Measurements from ENCODE around the gene CHN1. TPM values are rescaled to one million over a fixed set of nuclear protein-coding genes. Genes with fewer than 3 reads are reported as not detected.

The CHN1 gene
- total and polyA plus RNA-seq, 2 donors from 2014 or later: 6.5 to 14.1 TPM

GRCh38 chr2:174841350-174841749, 163.8 kb downstream of the CHN1 start:
- no peak for TF ChIP-seq CTCF (IDR thresholded peaks at IDR 0.05; ENCODE audit: borderline replicate concordance, extremely low read depth, insufficient read depth)
- Histone ChIP-seq H3K9me3 (ENCODE audit: control insufficient read depth in 2 of 3, insufficient read depth in 1 of 3, low read length in 3 of 3) (no peaks in the 10 kb centered on the region), H3K27me3 (ENCODE audit: control insufficient read depth, insufficient read depth, low read length) (no peaks in the 10 kb centered on the region), H3K9ac (ENCODE audit: low read length in 3 of 3) (no peak overlapping the region), H3K36me3 (ENCODE audit: control insufficient read depth in 2 of 3, insufficient read depth in 3 of 3, low read length in 3 of 3) (no peaks in the 10 kb centered on the region), H3K27ac (ENCODE audit: low read depth in 2 of 2, low read length in 2 of 2) (no peak overlapping the region), H3K4me3 (ENCODE audit: low read length in 3 of 3) (no peak overlapping the region), H3K4me1 (ENCODE audit: control insufficient read depth in 2 of 3, insufficient read depth in 2 of 3, low read depth in 1 of 3, low read length in 3 of 3) (no peaks in the 10 kb centered on the region)
- DNase-seq: no peak
- FAIRE-seq: no peak
- intact Hi-C loops (cut with DNase I): no loop called here

DNA sequence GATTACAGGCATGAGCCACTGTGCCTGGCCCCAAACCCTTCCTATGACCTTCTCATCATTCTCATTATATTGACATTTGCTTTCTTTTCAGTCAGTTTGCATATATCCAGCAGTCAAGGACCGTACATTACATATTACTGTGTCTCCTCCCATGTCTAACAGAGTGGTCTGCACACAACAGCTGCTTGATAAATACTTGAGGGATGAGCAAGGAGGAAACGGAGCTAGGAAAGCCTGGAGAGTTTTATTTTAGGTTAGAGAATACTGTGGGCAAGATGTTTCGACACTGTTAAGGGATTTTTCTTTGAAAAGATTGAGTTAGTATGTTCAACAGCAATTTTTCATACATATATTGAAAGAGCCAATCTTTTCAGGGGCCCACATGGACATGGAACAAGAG, 164.7 kb downstream of the CHN1 start:
- FAIRE-seq (no peak), DNase-seq (no peak)
- Histone ChIP-seq H3K36me3 (ENCODE audit: control insufficient read depth in 2 of 3, insufficient read depth in 3 of 3, low read length in 3 of 3) (no peaks in the 10 kb centered on the region), H3K9ac (ENCODE audit: low read length in 3 of 3) (no peak overlapping the region), H3K4me1 (ENCODE audit: control insufficient read depth in 2 of 3, insufficient read depth in 2 of 3, low read depth in 1 of 3, low read length in 3 of 3) (no peaks in the 10 kb centered on the region), H3K27ac (ENCODE audit: low read depth in 2 of 2, low read length in 2 of 2) (no peak overlapping the region), H3K27me3 (ENCODE audit: control insufficient read depth, insufficient read depth, low read length) (no peaks in the 10 kb centered on the region), H3K9me3 (ENCODE audit: control insufficient read depth in 2 of 3, insufficient read depth in 1 of 3, low read length in 3 of 3) (no peaks in the 10 kb centered on the region), H3K4me3 (ENCODE audit: low read length in 3 of 3) (no peak overlapping the region)
- TF ChIP-seq CTCF (IDR thresholded peaks at IDR 0.05; ENCODE audit: borderline replicate concordance, extremely low read depth, insufficient read depth): no peak
- intact Hi-C loops (cut with DNase I): no loop called here

- DNase-seq (no peak), FAIRE-seq (no peak)
- no peaks in the 10 kb centered on the region for H3K27me3 ChIP-seq (ENCODE audit: control insufficient read depth, insufficient read depth, low read length)
- no peak for TF ChIP-seq CTCF (IDR thresholded peaks at IDR 0.05; ENCODE audit: borderline replicate concordance, extremely low read depth, insufficient read depth)
- no peak overlapping the region for H3K9ac ChIP-seq (ENCODE audit: low read length in 3 of 3)
- H3K9me3 ChIP-seq (ENCODE audit: control insufficient read depth in 2 of 3, insufficient read depth in 1 of 3, low read length in 3 of 3): no peaks in the 10 kb centered on the region
- H3K4me3 ChIP-seq (ENCODE audit: low read length in 3 of 3): no peak overlapping the region
- no peak overlapping the region for H3K27ac ChIP-seq (ENCODE audit: low read depth in 2 of 2, low read length in 2 of 2)
- no peaks in the 10 kb centered on the region for H3K36me3 ChIP-seq (ENCODE audit: control insufficient read depth in 2 of 3, insufficient read depth in 3 of 3, low read length in 3 of 3)
- intact Hi-C loops (cut with DNase I): no loop called here
- H3K4me1 ChIP-seq (ENCODE audit: control insufficient read depth in 2 of 3, insufficient read depth in 2 of 3, low read depth in 1 of 3, low read length in 3 of 3): no peaks in the 10 kb centered on the region
Observed at GRCh38 chr2:174839662-174840061, 165.5 kb downstream of the CHN1 start.

DNA sequence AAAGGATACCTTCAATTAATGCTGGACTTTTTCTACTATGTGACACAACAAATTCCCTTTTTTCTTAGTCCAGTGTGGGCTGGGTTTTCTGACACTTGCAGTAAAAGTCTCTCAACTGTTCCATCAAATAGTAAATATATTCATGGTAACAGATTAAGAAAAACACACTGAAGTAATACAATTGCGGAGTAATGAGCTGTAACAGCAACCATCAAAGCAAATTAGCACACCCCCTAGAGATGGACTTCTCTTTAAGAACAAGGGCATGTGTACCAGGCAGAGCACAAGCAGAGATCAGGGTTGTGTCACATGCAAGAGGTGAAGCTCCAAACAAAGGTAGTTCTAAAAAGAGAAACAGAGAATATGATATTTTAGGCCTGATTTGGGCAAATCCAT, 168.2 kb downstream of the CHN1 start:
- TF ChIP-seq CTCF (IDR thresholded peaks at IDR 0.05; ENCODE audit: borderline replicate concordance, extremely low read depth, insufficient read depth): no peak
- Histone ChIP-seq H3K4me1 (ENCODE audit: control insufficient read depth in 2 of 3, insufficient read depth in 2 of 3, low read depth in 1 of 3, low read length in 3 of 3) (no peaks in the 10 kb centered on the region), H3K9ac (ENCODE audit: low read length in 3 of 3) (no peak overlapping the region), H3K27ac (ENCODE audit: low read depth in 2 of 2, low read length in 2 of 2) (no peak overlapping the region), H3K4me3 (ENCODE audit: low read length in 3 of 3) (no peak overlapping the region), H3K9me3 (ENCODE audit: control insufficient read depth in 2 of 3, insufficient read depth in 1 of 3, low read length in 3 of 3) (peaks cover 0 to 3% (median 0%) of the 10 kb centered on the region in 3 donors), H3K36me3 (ENCODE audit: control insufficient read depth in 2 of 3, insufficient read depth in 3 of 3, low read length in 3 of 3) (no peaks in the 10 kb centered on the region), H3K27me3 (ENCODE audit: control insufficient read depth, insufficient read depth, low read length) (no peaks in the 10 kb centered on the region)
- intact Hi-C loops (cut with DNase I): no loop called here
- DNase-seq (no peak), FAIRE-seq (no peak)

Measured in kidney (tissue), 14 donors.